ENCODE measurements around the gene NPAS2.

GRCh38 chr2:100773538-100773937 lies 46.4 kb upstream of the NPAS2 start:
- TF ChIP-seq EZH2 (IDR thresholded peaks at IDR 0.05; ENCODE audit: borderline replicate concordance, low read length) = no peak
- TF ChIP-seq, protein P1, sequence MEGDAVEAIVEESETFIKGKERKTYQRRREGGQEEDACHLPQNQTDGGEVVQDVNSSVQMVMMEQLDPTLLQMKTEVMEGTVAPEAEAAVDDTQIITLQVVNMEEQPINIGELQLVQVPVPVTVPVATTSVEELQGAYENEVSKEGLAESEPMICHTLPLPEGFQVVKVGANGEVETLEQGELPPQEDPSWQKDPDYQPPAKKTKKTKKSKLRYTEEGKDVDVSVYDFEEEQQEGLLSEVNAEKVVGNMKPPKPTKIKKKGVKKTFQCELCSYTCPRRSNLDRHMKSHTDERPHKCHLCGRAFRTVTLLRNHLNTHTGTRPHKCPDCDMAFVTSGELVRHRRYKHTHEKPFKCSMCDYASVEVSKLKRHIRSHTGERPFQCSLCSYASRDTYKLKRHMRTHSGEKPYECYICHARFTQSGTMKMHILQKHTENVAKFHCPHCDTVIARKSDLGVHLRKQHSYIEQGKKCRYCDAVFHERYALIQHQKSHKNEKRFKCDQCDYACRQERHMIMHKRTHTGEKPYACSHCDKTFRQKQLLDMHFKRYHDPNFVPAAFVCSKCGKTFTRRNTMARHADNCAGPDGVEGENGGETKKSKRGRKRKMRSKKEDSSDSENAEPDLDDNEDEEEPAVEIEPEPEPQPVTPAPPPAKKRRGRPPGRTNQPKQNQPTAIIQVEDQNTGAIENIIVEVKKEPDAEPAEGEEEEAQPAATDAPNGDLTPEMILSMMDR (conservative IDR thresholded peaks at IDR 0.05 in 1 of 2, IDR thresholded peaks at IDR 0.05 in 1 of 2; ENCODE audit: extremely low read depth in 1 of 2, insufficient read depth in 1 of 2, low read depth in 1 of 2, low read length in 2 of 2) = no peak

Measured in mammary epithelial cell (primary cell).